ENCODE measurements around the gene KDF1. TPM values are rescaled to one million over a fixed set of nuclear protein-coding genes. Genes with fewer than 3 reads are reported as not detected.

Gene KDF1
- total and polyA plus RNA-seq, 2 donors (not counting 3 experiments of a cell fraction or from before 2014, with no cell fraction given) = not detected

DNA sequence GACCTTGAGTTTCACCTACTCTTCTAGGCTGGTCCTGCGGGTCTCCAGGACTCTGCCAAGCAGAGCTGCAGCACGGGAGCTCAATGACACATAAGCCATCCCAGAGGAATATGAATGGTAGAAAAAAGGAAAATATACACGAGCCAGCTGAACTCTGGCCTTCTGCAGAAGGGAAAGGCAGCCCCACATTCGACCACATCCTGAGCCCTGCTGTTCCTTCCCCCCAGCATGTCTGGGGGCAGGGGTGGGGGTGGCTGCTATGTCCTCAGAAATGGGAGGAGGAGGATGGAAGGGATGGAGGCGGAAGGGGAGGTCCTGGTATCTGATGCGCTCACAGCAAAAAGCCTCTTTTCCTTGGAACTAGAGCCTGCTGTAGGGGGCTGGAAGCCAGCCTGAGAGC lies 12.1 kb upstream of the KDF1 start:
- FAIRE-seq = no peak
- Histone ChIP-seq H4K20me1 (replicated peaks; ENCODE audit: control insufficient read depth, extremely low read depth, insufficient read depth, low read length) (no peaks in the 10 kb centered on the region), H3K9me1 (replicated peaks; ENCODE audit: control insufficient read depth, extremely low read depth, insufficient read depth, low read length) (no peaks in the 10 kb centered on the region), H3K9me3 (replicated peaks; ENCODE audit: control insufficient read depth, insufficient read depth, low read length) (no peaks in the 10 kb centered on the region), H3K36me3 (ENCODE audit: control insufficient read depth in 2 of 2, extremely low read depth in 1 of 2, insufficient read depth in 2 of 2, low read length in 2 of 2) (no peaks in the 10 kb centered on the region), H3K4me3 (replicated peaks in 1 of 3; ENCODE audit: insufficient read depth in 1 of 3, low read depth in 1 of 3, low read length in 3 of 3) (no peak overlapping the region), H3K9ac (replicated peaks; ENCODE audit: extremely low read depth, insufficient read depth, low read length) (no peak overlapping the region), H3K27me3 (ENCODE audit: control insufficient read depth in 2 of 2, insufficient read depth in 2 of 2, low read length in 2 of 2) (peaks cover 0 to 2% of the 10 kb centered on the region in 2 experiments), H3K4me1 (ENCODE audit: control insufficient read depth, extremely low read depth, insufficient read depth, low read length) (no peaks in the 10 kb centered on the region), H2AFZ (ENCODE audit: low read depth, low read length) (no peak overlapping the region), H3K79me2 (ENCODE audit: control insufficient read depth, insufficient read depth, low read length) (no peaks in the 10 kb centered on the region), H3K4me2 (ENCODE audit: insufficient read depth, low read length) (no peak overlapping the region), H3K27ac (ENCODE audit: insufficient read depth, low read depth, low read length) (no peak overlapping the region)
- dilution Hi-C loops (cut with MboI; ENCODE audit: extremely low pct_ligation_motif_present, low sequenced_read_pairs) (no loop called here), intact Hi-C loops (cut with micrococcal nuclease) (no loop called here)
- POLR2A ChIA-PET = no interaction called here
- TF ChIP-seq POLR2A (IDR thresholded peaks at IDR 0.05; ENCODE audit: low read depth, low read length) = no peak
- no peak for TF ChIP-seq JUN (IDR thresholded peaks at IDR 0.05; ENCODE audit: borderline replicate concordance, insufficient read depth, insufficient read length, low read depth)
- TF ChIP-seq FOS (IDR thresholded peaks at IDR 0.05; ENCODE audit: borderline replicate concordance, insufficient read depth, low read length) = no peak
- TF ChIP-seq POLR2AphosphoS5 (IDR thresholded peaks at IDR 0.05; ENCODE audit: insufficient read depth, low read depth, low read length) = no peak
- TF ChIP-seq, protein P1, sequence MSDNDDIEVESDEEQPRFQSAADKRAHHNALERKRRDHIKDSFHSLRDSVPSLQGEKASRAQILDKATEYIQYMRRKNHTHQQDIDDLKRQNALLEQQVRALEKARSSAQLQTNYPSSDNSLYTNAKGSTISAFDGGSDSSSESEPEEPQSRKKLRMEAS (IDR thresholded peaks at IDR 0.05; ENCODE audit: insufficient read depth, insufficient read length) = no peak
- TF ChIP-seq GATA2 (IDR thresholded peaks at IDR 0.05; ENCODE audit: insufficient read depth, insufficient read length, low read depth, low read length) = no peak
- TF ChIP-seq, protein P2, sequence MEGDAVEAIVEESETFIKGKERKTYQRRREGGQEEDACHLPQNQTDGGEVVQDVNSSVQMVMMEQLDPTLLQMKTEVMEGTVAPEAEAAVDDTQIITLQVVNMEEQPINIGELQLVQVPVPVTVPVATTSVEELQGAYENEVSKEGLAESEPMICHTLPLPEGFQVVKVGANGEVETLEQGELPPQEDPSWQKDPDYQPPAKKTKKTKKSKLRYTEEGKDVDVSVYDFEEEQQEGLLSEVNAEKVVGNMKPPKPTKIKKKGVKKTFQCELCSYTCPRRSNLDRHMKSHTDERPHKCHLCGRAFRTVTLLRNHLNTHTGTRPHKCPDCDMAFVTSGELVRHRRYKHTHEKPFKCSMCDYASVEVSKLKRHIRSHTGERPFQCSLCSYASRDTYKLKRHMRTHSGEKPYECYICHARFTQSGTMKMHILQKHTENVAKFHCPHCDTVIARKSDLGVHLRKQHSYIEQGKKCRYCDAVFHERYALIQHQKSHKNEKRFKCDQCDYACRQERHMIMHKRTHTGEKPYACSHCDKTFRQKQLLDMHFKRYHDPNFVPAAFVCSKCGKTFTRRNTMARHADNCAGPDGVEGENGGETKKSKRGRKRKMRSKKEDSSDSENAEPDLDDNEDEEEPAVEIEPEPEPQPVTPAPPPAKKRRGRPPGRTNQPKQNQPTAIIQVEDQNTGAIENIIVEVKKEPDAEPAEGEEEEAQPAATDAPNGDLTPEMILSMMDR (IDR thresholded peaks at IDR 0.05; ENCODE audit: extremely low read depth in 1 of 2, insufficient read depth in 1 of 2, low read depth in 1 of 2, low read length in 2 of 2) = no peak
- TF ChIP-seq EZH2 (IDR thresholded peaks at IDR 0.05; ENCODE audit: borderline replicate concordance, low read depth, low read length, severe bottlenecking) = no peak
- no peak for TF ChIP-seq MYC (IDR thresholded peaks at IDR 0.05; ENCODE audit: low read depth, low read length)
- BruUV-seq (replicated peaks) = no TSS peak
- no peak for DNase-seq (ENCODE audit: low read depth, low spot score)
- CTCF ChIA-PET = interaction anchor here (0.8 to 1.6 kb wide), 3 partner anchors 13 to 74 kb away, joined by 3 to 6 read pairs (median 3); no protein-coding TSS in a partner anchor

Measured in endothelial cell of umbilical vein (primary cell).